MM.1S (cell line): ENCODE results near the gene STAT6.
"Not testable (repeated sequence)": the region's sequence is repeated elsewhere in the genome, so short reads cannot be mapped to it uniquely, and the experiment has no call there.

ENCODE experiments used
- DNase-seq: peaks from one replicate; pipeline ENCODE4 v3.0.0-alpha.2; 2015
- H2AFZ ChIP-seq: fragments of 300-600 bp; sonication (generic); 2 replicates; pipeline ENCODE4 v1.6.0; 2016; ENCODE audit warnings: antibody characterized with exemption, low read length
- H3F3A ChIP-seq: fragments of 300-600 bp; sonication (generic); 2 replicates; pipeline ENCODE4 v1.6.1; 2016; ENCODE audit warnings: mild to moderate bottlenecking, antibody characterized with exemption, low read length, moderate library complexity, mixed read lengths; ENCODE audit not compliant: insufficient read depth
- H3K27ac ChIP-seq: fragments of 300-600 bp; sonication (generic); 2 replicates; pipeline ENCODE4 v1.5.1; 2016; ENCODE audit warnings: mild to moderate bottlenecking, low read length
- H3K27me3 ChIP-seq: fragments of 300-600 bp; sonication (generic); replicated peaks from 2 replicates; pipeline ENCODE4 v1.6.0; 2016; ENCODE audit warnings: low read length; ENCODE audit not compliant: insufficient read depth
- H3K36me3 ChIP-seq: fragments of 300-600 bp; sonication (generic); replicated peaks from 2 replicates; pipeline ENCODE4 v1.6.1; 2016; ENCODE audit warnings: mild to moderate bottlenecking, low read length, mixed read lengths; ENCODE audit not compliant: insufficient read depth
- H3K4me1 ChIP-seq: fragments of 300-600 bp; sonication (generic); 2 replicates; pipeline ENCODE4 v1.6.1; 2016; ENCODE audit warnings: low read length, mixed read lengths
- H3K4me2 ChIP-seq: fragments of 300-600 bp; sonication (generic); 2 replicates; pipeline ENCODE4 v1.6.0; 2016; ENCODE audit warnings: low read depth, low read length
- H3K4me3 ChIP-seq: fragments of 300-600 bp; sonication (generic); 2 replicates; pipeline ENCODE4 v1.5.1; 2016; ENCODE audit warnings: low read length, mixed read lengths
- H3K79me2 ChIP-seq: fragments of 300-600 bp; sonication (generic); 2 replicates; pipeline ENCODE4 v1.6.1; 2016; ENCODE audit warnings: mixed run types, low read length, mixed read lengths
- H3K9ac ChIP-seq: fragments of 300-600 bp; sonication (generic); 2 replicates; pipeline ENCODE4 v1.6.1; 2016; ENCODE audit warnings: low read length, mixed read lengths
- H3K9me2 ChIP-seq: fragments of 300-600 bp; sonication (generic); replicated peaks from 2 replicates; pipeline ENCODE4 v1.6.1; 2016; ENCODE audit warnings: mild to moderate bottlenecking, low read length, mixed read lengths; ENCODE audit not compliant: insufficient read depth
- H3K9me3 ChIP-seq: fragments of 300-600 bp; sonication (generic); replicated peaks from 2 replicates; pipeline ENCODE4 v1.6.1; 2016; ENCODE audit warnings: mild to moderate bottlenecking, low read length, mixed read lengths; ENCODE audit not compliant: insufficient read depth
- H4K20me1 ChIP-seq: fragments of 300-600 bp; sonication (generic); 2 replicates; pipeline ENCODE4 v1.6.1; 2016; ENCODE audit warnings: mild to moderate bottlenecking, low read length, moderate library complexity, mixed read lengths; ENCODE audit not compliant: insufficient read depth
- CTCF ChIP-seq: fragments of 300-600 bp; sonication (generic); IDR thresholded peaks from 2 replicates; pipeline ENCODE4 v1.5.1; 2016; ENCODE audit warnings: antibody characterized with exemption, low read length, mixed read lengths
- EZH2 ChIP-seq: fragments of 300-600 bp; sonication (generic); optimal IDR thresholded peaks from 2 replicates; pipeline ENCODE3; 2017; ENCODE audit warnings: low read depth, mild to moderate bottlenecking, antibody characterized with exemption, low read length, mixed read lengths
- EZH2phosphoT487 ChIP-seq: fragments of 300-600 bp; sonication (generic); IDR thresholded peaks from 2 replicates; pipeline ENCODE4 v1.6.1; 2018; ENCODE audit warnings: antibody characterized with exemption, low read length

STAT6 gene

GRCh38 chr12:57126061-57126460, 14.9 kb upstream of the STAT6 start:
- H4K20me1 ChIP-seq = no peaks in the 10 kb centered on the region
- H3K9me3 ChIP-seq = no peaks in the 10 kb centered on the region
- no peak for DNase-seq
- H2AFZ ChIP-seq = no peak overlapping the region
- H3K4me3 ChIP-seq = no peak overlapping the region
- H3K9me2 ChIP-seq = no peaks in the 10 kb centered on the region
- peaks cover 21% of the 10 kb centered on the region for H3K27me3 ChIP-seq
- H3F3A ChIP-seq = no peaks in the 10 kb centered on the region
- peaks cover 8% of the 10 kb centered on the region; the same call in 1 of the 2 replicates for H3K4me1 ChIP-seq
- no peaks in the 10 kb centered on the region for H3K79me2 ChIP-seq
- H3K4me2 ChIP-seq = no peak overlapping the region
- H3K36me3 ChIP-seq = no peaks in the 10 kb centered on the region
- no peak overlapping the region for H3K27ac ChIP-seq
- no peak overlapping the region for H3K9ac ChIP-seq
- no peak for TF ChIP-seq CTCF
- no peak for TF ChIP-seq EZH2phosphoT487
- TF ChIP-seq EZH2 = no peak

GRCh38 chr12:57124261-57124877, 13.2 kb upstream of the STAT6 start:
- Histone ChIP-seq H3K27ac (no peak overlapping the region), H3K9ac (no peak overlapping the region), H3K4me3 (no peak overlapping the region), H3K36me3 (no peaks in the 10 kb centered on the region), H3K27me3 (peaks cover 11% of the 10 kb centered on the region), H3K4me2 (no peak overlapping the region), H3K9me2 (no peaks in the 10 kb centered on the region), H2AFZ (no peak overlapping the region), H3K79me2 (no peaks in the 10 kb centered on the region), H4K20me1 (no peaks in the 10 kb centered on the region), H3F3A (no peaks in the 10 kb centered on the region), H3K4me1 (peaks cover 5% of the 10 kb centered on the region; the same call in 1 of the 2 replicates), H3K9me3 (no peaks in the 10 kb centered on the region)
- DNase-seq = peak; percentile 74
- TF ChIP-seq EZH2phosphoT487 = no peak
- TF ChIP-seq CTCF = peak; percentile 97

- Histone ChIP-seq H3K9me2 (no peaks in the 10 kb centered on the region), H3K4me3 (no peak overlapping the region), H2AFZ (no peak overlapping the region), H3K4me1 (peaks cover 5% of the 10 kb centered on the region; the same call in 1 of the 2 replicates), H3F3A (no peaks in the 10 kb centered on the region), H3K9ac (no peak overlapping the region), H3K36me3 (no peaks in the 10 kb centered on the region), H4K20me1 (no peaks in the 10 kb centered on the region), H3K4me2 (no peak overlapping the region), H3K27me3 (peaks cover 8% of the 10 kb centered on the region), H3K79me2 (no peaks in the 10 kb centered on the region), H3K27ac (no peak overlapping the region), H3K9me3 (no peaks in the 10 kb centered on the region)
- no peak for DNase-seq
- TF ChIP-seq CTCF = no peak
- no peak for TF ChIP-seq EZH2phosphoT487
- TF ChIP-seq EZH2 = no peak
These were observed 12.7 kb upstream of the STAT6 start for GRCh38 chr12:57123813-57124212.

GRCh38 chr12:57120718-57121117, 9.6 kb upstream of the STAT6 start:
- not testable (repeated sequence) for DNase-seq, H3K4me1 ChIP-seq, H3K9me3 ChIP-seq, H3F3A ChIP-seq, H3K79me2 ChIP-seq, H4K20me1 ChIP-seq, H3K9me2 ChIP-seq, H3K27ac ChIP-seq, H2AFZ ChIP-seq, H3K36me3 ChIP-seq, H3K4me3 ChIP-seq, H3K27me3 ChIP-seq, H3K9ac ChIP-seq, H3K4me2 ChIP-seq
